Prostate gland (tissue), 2 donors: Measurements from ENCODE around the gene R3HDM2.

Experiments
- CTCF ChIP-seq, 4 experiments: fragments of 200-600 bp in 2 of 4; fragments of 450-650 bp in 2 of 4; sonication (generic) in 2 of 4; IDR thresholded peaks; 1 replicate in 3 of 4; 2 replicates in 1 of 4; pipeline ENCODE4 v1.5.1; 2016 to 2019; ENCODE audit warnings: antibody characterized with exemption in 4 of 4, mild to moderate bottlenecking in 2 of 4, moderate library complexity in 2 of 4
- POLR2A ChIP-seq: fragments of 450-650 bp; IDR thresholded peaks from one replicate; pipeline ENCODE4 v1.6.1; 2016; ENCODE audit warnings: antibody characterized with exemption, mild to moderate bottlenecking
- POLR2AphosphoS5 ChIP-seq: sonication (generic); formaldehyde crosslinking; IDR thresholded peaks from one replicate; pipeline ENCODE4 v1.6.1; 2017; ENCODE audit warnings: antibody characterized with exemption

GRCh38 chr12:57210461-57210860 lies 220.4 kb downstream of the R3HDM2 start:
- TF ChIP-seq CTCF (IDR thresholded peaks at IDR 0.05): no peak
- TF ChIP-seq POLR2A: no peak
- TF ChIP-seq POLR2AphosphoS5: no peak
